Measurements from ENCODE around the gene ZNF428.
"Not testable (repeated sequence)": the region's sequence is repeated elsewhere in the genome, so short reads cannot be mapped to it uniquely, and the experiment has no call there.

ZNF428 gene

DNA sequence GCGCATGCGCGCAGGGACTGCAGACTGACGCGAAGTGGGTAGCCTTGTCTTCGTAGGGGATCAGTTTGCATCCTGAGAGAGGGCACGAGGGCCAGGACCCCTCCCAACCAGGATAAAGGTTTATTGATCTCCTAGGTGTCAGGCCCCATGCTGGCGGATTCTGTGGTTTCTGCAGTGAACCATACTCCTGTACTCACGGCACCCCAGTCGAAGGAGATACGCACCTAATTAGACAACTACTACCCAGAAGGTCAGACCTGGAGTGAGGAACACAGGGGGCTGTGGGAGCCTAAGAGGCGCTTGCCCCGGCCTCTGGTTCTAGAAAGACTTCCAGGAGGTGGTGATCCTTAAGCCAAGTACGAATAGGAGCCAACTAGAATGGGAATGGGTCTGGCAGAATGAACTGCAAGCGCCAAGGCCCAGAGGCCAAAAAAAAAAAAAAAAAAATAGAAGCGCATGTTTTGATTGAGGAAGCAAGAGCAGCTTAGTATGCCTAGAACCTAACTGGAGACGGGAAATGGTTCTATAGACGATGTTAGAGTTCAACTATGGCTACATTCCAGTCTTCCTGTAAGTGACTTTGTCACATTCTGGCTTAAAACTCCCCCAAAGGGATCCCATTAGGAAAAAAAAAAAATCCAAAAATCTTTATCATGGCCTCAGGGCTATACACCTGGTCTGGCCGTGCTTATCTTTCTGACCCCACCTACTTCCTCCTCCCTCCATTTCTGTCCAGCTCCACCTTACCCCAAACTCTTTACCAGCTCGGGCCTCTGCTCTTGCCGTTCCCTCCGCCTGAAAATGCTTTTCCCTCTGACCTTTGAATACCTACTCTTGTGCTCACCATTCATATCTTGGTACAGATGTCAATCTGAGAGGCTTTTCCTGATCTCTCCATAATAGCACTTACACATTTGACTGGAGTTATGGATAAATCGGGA is 902 bp upstream of the ZNF428 start:
- in situ Hi-C loops (cut with HindIII; ENCODE audit: low sequenced_read_pairs): loop anchor here (5.0 kb wide), 1 partner anchor 83 kb away; no protein-coding TSS in a partner anchor

DNA sequence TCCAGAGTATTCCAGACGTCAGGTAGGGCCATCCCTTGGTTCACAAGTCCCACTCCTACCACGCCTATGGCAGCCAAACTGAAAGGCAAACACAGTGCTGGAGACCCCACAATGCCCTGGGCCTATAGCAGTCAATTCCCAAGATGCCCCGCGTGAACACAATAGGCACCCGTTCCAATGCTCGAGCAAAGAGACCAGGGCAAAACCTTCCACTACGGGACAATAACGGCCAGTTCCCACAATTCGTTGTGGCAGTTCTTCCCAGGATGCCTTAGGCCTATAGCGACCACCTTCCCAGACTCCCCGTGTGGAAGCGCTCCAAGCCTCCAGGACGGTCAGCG is 538 bp downstream of the ZNF428 start:
- in situ Hi-C loops (cut with HindIII; ENCODE audit: low sequenced_read_pairs): no loop called here

GRCh38 chr19:43616954-43617353 is 2.5 kb downstream of the ZNF428 start:
- in situ Hi-C loops (cut with HindIII; ENCODE audit: low sequenced_read_pairs): no loop called here

DNA sequence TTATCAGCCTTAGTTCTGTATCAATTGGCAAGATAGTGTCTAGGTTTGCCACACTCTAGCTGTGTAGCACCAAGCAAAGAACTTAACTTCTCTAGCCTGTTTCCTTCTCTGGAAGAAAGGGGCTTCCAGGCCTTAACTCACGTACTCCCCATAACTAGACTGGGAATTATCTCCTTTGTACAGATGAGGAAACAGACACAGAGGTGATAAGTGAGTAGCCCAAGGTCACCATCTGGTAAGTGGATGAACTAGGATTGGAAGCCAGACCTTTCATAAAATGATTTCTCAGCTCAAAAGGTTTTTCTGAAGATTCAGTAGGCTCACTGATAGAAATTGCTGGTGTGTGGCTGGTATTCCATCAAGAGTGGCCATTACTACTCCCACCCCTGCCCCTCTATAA is 3.1 kb downstream of the ZNF428 start:
- in situ Hi-C loops (cut with HindIII; ENCODE audit: low sequenced_read_pairs): no loop called here

DNA sequence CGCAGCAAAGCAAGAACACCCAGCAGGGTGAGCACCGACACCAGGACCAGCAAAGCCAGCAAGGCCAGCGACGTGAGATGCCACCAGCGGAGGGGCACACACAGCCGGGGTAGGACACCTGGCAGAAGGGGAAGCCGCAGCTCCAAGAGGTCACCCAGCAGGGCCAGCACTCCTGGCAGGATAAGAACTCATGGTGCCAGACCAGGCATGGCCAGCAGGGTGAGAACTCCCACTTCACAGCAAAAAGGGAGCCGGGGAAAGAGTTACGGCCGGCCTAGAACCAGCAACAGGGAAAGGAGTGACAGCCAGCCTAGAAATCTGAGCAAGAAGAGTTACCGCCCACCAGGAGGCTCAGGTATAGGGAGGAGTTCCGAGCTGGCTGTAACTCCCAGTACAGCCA is 7.1 kb downstream of the ZNF428 start:
- in situ Hi-C loops (cut with HindIII; ENCODE audit: low sequenced_read_pairs): no loop called here

DNA sequence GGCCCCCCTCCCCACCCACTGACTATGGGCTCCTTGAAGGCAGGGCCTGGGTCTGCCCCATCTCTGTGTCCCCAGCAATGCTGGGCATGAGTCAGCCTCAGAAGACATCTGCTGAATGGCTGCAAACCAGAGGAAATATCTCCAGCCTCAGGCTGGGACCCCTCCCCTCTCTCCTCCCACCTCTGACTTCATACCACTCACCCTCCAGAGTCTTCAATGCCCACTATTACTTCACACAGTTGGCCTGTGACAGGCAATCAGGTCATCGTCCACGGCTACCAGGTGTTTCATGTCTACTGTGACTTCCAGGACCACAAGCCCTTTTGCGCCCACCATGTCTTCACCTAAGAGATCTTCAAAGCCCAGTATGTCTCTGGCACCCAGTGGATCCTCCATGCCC is 7.6 kb downstream of the ZNF428 start, which contains the start of gene SRRM5:
TSS of gene SRRM5 (plus strand) at position 301 of the 400 bp plus-strand sequence. CDS start at position 335, 34 bp downstream.
- in situ Hi-C loops (cut with HindIII; ENCODE audit: low sequenced_read_pairs): no loop called here

GRCh38 chr19:43610493-43610892 is 8.9 kb downstream of the ZNF428 start:
- in situ Hi-C loops (cut with HindIII; ENCODE audit: low sequenced_read_pairs): no loop called here

- in situ Hi-C loops (cut with HindIII; ENCODE audit: low sequenced_read_pairs): no loop called here
Measured at GRCh38 chr19:43609872-43610271, 9.6 kb downstream of the ZNF428 start.

DNA sequence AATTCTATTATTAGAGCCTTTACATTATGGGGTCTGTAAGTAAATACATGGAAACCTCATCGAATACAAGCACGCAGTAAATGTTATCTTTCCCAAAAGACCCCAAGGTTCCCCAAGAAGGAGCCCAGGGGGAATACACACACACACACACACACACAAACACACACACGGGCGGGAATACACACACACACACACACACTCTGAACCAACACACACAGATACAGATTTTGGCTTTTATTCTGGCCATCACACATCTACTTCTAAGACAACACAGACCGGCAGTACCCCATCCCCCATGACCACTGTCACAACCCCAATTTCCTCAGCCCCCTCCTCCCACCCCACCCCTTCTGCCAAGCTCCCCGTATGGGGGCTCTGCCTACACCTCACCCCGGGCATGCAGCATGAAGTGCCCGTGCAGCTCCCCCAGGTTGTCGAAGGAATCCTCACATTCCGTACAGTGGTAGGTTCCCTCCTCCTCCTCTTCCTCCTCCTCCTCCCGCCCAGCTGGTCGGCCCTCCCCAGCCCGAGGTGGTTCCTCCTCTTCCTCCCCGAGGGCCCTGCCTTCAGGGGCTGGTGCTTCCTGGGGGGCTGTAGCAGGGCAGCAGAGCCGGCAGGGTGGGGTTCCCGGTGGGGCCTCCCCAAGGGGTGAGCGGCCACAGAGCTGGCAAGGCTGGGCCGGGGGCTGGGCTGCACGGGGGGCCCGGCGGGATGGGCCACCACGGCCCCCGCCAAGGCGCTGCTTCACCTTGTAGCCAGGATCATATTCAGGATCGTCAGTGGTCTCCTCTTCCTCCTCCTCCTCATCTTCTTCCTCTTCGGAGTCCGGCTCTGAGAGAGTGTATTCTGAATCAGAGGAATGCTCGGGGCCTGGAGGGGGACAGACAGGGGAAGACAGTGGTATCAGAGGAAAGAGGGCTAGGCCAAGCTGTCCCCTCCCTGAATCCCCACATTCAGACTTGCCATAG is 11.9 kb downstream of the ZNF428 start:
- in situ Hi-C loops (cut with HindIII; ENCODE audit: low sequenced_read_pairs): no loop called here

DNA sequence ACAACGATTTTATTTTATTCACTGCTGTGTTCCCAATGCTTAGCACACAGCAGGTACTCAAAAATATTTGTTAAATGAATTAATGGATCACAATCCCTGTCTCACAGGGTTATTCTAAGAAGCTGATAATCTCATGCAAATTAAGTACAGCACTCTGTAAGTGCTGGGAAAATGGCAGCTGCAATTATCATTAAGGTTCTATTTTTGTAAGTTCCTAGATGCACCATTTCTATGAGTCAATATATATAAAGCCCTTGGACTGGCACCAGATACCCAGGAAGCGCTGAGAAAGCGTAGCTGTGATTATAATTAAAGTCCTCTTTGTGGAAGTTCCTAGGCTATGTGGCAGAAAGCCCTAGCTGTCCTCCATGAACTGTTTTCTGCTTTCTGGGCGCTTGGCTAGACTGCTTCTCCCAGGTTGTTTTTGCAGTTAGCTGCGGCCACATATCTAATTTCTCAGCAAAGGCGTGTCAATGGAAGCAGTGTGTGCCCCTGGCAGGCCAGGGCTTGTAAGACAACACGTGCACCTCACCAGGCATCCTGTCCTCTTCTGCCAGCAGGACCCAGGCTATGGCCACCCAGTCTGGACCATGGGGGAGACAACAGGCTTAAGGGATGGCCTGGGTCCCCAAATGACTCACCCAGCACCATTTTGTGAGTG is 12.7 kb downstream of the ZNF428 start:
- in situ Hi-C loops (cut with HindIII; ENCODE audit: low sequenced_read_pairs): no loop called here

GRCh38 chr19:43605875-43606568 is 13.4 kb downstream of the ZNF428 start:
- in situ Hi-C loops (cut with HindIII; ENCODE audit: low sequenced_read_pairs): no loop called here

- in situ Hi-C loops (cut with HindIII; ENCODE audit: low sequenced_read_pairs): not testable (repeated sequence)
Measured at GRCh38 chr19:43600326-43600725, 19.1 kb downstream of the ZNF428 start.

GRCh38 chr19:43599635-43600295 is 19.7 kb downstream of the ZNF428 start:
- in situ Hi-C loops (cut with HindIII; ENCODE audit: low sequenced_read_pairs): no loop called here

DNA sequence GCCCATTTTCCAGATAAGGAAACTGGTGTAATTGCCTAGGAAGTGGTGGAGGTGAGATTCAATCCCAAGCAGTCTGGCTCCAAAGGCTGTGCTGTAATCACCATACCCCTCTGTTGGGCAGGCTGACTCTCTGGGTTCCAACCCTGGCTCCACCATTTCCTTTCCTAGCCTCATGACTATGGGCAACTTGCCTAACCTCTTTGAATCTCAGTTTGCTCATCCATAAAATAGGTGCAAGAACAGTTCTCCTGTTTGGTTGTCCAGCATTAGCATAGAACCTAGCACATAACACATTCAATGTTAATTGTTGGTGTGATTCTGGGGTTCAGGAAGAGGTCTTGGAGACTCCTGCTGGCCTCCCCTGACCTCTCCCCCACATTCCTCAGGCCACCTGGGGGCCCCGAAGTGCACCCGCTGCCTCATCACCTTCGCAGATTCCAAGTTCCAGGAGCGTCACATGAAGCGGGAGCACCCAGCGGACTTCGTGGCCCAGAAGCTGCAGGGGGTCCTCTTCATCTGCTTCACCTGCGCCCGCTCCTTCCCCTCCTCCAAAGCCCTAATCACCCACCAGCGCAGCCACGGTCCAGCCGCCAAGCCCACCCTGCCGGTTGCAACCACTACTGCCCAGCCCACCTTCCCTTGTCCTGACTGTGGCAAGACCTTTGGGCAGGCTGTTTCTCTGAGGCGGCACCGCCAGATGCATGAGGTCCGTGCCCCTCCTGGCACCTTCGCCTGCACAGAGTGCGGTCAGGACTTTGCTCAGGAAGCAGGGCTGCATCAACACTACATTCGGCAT is 20.8 kb downstream of the ZNF428 start:
- in situ Hi-C loops (cut with HindIII; ENCODE audit: low sequenced_read_pairs): no loop called here

DNA sequence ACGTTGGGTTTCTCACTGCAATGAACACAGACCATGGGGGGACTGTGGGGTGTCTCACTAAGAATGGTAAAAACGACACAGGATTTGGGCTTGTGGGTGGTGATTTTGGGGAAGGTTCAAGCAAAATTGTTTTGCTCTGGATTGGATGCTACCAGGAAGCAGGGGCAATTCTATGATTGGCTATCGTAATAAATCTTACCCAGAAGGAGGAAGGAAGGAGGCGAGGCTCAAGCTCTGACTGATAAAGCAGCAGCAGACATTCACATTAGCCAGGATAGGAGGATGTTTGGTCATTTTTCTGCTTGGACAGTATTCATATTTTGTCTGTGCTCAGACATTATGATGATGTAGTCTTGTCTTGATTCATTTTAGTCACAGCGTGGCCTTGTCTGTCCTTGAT is 21.6 kb downstream of the ZNF428 start:
- in situ Hi-C loops (cut with HindIII; ENCODE audit: low sequenced_read_pairs): no loop called here

DNA sequence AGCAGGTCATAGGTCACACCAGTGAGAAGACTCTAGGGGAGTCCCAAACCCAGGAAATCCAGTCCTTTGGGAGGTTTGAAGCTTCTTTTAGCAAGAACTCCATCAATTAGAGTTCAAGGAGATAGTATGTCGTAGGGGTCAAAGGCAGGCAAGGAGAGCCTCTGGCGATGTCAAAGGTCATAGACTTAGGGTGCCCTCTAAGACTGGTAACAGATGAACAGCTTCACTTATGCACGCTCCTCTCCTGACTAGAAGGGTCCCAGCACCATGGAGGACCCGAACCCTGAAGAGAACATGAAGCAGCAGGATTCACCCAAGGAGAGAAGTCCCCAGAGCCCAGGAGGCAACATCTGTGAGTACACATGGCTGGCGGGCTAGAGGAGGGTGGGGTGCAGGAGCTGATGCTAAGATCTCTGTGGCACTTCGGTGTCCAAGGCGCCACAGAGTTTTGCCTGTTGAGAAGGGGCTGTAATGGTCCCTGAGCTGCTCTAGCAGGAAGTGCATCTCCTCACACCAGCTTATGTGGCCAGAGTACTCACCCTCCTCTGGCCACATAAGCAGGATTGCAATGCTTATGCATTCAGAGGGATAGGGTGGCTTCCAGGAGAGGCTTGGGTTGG is 22.5 kb downstream of the ZNF428 start:
- in situ Hi-C loops (cut with HindIII; ENCODE audit: low sequenced_read_pairs): no loop called here

DNA sequence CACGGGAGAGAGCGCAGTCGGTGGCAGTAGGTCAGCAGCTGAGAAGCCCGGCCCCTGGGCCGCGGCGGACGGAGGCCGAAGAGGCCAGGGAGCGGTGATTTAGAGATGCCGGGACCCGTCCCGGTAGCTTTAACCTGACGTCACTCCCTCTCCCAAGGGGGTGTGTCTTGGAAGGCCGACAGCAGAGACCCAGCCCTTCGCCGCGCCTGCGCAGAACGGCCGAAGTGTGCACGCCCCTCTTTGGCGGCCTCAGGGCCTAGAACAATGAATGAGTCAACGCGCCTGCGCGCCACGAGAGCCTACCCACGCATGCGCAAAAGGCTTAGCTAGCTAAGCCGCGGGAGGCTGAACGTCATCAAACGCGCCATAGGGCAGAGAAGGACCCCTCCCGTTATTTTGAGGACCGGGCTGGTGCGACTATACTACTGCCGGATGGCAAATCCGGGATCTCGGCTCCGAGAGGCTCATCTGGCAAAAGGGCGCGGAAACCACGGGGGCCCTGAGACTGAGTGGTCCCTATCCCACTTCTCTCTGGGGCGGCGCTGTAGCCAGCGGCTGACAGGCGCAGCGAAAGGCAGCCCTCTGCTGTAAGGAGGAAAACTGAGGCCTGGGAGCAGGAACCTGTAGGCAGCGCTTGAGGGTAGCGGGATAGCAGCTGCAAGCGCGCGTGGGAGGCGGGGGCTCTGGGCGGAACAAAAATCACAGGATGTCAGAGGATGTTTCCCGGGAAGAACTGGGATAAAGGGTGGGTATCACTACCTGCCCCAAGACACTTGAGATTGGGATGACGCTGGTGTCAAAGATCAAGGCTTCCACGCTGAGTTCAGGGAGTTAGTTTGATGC is 23.2 kb downstream of the ZNF428 start, which contains the start of the genes IRGQ and ZNF576:
TSS of gene IRGQ (minus strand) at position 136 of the 843 bp plus-strand sequence. CDS start 796 bp downstream, outside the sequence.
TSS of gene ZNF576 (plus strand) at position 597 of the 843 bp plus-strand sequence. CDS start 514 bp downstream, outside the sequence.
- in situ Hi-C loops (cut with HindIII; ENCODE audit: low sequenced_read_pairs): no loop called here

Data from endothelial cell of hepatic sinusoid (primary cell).